GM12865 (cell line): ENCODE measurements around the gene FOXP1.

Experiments
- DNase-seq: peaks from one replicate; pipeline ENCODE4 v3.0.0; 2010; ENCODE audit warnings: low read depth
- H3K4me3 ChIP-seq: 2 replicates; pipeline ENCODE4 v1.5.1; 2011; ENCODE audit warnings: mild to moderate bottlenecking, low read depth, low read length, control low read depth
- TF ChIP-seq, protein P1 (sequence below): IDR thresholded peaks from 2 replicates; pipeline ENCODE4 v1.5.1; 2011; ENCODE audit warnings: low read length, control low read depth, low read depth, inconsistent platforms; ENCODE audit not compliant: insufficient read depth; ENCODE audit errors: missing control alignments

FOXP1 gene

DNA sequence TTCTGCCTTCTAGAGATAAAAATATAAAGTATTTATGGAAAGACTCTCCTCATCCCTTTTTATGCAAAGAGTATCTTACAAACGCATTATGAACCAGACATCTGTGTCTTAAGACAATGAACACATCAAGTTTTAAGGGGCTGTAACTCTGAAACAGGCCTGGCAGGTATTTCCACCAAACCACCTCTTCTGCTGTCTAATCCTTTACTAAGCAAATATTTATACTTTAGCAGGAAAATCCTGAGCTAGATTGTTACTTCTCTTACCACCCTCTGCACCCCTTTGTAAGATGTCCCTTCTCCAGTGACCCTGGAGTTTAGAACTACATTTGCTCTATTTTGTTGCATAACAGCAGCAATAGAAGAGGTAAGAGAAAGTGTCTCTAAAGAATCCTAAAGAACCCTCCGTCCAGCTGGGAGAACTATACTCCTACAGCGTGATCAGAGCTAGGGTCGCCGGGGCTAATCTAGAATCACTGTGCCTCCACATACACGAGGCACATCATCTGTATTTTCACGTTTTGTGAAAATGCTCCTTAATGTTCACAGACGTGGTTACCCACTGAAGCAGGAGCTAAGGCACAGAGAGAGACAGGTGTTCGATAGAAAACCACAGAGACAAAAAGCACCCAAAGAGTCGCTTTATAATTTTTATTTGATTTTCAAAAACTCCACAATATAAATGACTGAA, 129.6 kb downstream of the FOXP1 start:
- no peak for DNase-seq
- TF ChIP-seq, protein P1, sequence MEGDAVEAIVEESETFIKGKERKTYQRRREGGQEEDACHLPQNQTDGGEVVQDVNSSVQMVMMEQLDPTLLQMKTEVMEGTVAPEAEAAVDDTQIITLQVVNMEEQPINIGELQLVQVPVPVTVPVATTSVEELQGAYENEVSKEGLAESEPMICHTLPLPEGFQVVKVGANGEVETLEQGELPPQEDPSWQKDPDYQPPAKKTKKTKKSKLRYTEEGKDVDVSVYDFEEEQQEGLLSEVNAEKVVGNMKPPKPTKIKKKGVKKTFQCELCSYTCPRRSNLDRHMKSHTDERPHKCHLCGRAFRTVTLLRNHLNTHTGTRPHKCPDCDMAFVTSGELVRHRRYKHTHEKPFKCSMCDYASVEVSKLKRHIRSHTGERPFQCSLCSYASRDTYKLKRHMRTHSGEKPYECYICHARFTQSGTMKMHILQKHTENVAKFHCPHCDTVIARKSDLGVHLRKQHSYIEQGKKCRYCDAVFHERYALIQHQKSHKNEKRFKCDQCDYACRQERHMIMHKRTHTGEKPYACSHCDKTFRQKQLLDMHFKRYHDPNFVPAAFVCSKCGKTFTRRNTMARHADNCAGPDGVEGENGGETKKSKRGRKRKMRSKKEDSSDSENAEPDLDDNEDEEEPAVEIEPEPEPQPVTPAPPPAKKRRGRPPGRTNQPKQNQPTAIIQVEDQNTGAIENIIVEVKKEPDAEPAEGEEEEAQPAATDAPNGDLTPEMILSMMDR: no peak
- H3K4me3 ChIP-seq: no peak overlapping the region

DNA sequence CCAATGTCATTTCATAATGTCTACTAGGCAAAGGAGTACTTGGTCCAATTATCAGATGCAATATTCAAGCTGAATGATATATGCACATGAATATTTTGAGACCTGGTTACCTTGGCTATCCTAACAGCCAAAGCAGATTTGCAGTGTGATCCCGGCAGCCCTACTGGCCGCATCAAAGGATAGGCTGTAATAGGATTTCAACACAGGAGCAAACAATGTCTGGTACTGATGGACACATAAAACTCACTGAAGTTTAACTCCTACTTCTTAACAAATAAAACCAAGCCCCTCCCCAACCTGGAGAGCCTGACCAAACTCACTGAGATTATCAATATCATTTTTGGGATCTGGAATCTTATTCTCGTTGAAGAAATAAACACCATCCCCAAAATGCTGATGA, 130.2 kb downstream of the FOXP1 start:
- H3K4me3 ChIP-seq: no peak overlapping the region
- no peak for DNase-seq
- TF ChIP-seq, protein P1: no peak

DNA sequence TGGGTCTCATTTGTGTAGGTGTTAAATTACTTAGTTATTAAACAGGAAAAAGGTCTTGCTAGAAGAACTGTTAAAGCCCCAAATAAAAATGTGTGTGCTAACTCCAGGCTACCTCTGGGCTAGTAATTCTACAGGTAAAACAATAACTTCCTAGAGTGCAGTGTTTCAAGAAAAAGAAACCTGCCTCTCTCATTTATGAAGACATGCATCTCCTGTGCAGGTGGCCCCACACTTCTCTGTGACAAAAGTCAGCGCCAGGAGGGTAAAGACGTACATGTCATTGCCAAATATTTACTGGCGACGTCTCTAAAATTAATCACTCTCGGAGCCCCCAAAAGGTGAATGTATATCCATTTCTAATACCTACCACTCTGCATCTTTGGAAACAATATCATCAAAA, 131.7 kb downstream of the FOXP1 start:
- no peak overlapping the region for H3K4me3 ChIP-seq
- TF ChIP-seq, protein P1: no peak
- DNase-seq: no peak

DNA sequence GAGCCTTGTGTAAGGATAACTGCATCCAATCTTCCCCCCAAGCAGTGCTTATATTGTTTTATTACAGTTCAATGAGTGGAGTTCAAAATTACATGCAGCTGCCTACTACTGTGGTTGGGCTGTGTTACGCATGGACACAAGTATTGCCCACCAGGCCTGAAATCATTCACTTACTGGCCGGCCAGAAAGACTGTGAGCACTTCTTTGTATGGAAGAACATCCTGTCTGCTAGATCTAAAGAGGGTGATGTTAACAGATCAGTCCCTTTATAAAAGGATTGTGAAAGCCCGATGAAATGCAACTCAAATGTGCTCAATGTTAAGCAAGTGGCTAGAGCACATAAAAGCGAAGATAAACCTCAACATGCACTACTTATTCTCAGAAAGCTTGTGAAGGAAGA, 132.5 kb downstream of the FOXP1 start:
- no peak overlapping the region for H3K4me3 ChIP-seq
- no peak for DNase-seq
- TF ChIP-seq, protein P1: no peak

DNA sequence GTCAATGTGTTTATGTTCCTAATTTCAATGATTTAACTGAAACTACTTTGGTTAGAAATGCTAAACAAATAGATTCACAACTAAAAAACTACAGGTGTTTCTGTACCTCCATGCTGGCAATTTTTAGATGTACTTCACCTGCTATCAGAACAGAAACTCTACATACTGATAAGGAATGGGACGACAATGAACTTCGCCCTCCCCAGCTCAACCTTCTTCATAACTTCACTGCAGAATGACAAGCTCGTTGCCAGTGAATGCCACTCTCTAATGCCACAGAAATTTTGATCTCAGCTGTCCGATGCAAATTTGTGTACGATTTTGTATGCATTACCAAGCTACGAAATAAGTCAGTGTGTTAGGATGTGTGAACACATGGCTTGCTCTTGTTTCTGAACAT, 133.4 kb downstream of the FOXP1 start:
- H3K4me3 ChIP-seq: no peak overlapping the region
- TF ChIP-seq, protein P1: no peak
- DNase-seq: no peak

DNA sequence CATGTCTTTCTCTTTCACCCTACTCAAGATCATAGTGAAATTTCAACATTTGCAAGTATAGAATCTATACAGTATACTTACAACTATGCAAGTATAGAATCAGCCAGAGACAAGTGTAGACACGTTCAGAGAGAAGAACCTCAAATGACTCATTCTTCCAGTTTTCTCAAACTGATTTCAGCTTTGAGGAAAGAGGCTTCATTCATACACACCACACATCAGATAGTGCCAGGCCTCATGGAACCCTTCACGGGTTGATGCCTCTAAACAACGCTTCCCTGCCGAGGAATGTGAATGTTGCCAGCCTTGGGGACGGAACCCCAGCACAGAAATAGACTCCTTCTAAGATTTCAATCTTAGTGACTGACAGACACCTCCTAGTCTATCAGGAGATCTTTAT, 135.7 kb downstream of the FOXP1 start:
- no peak for DNase-seq
- no peak overlapping the region for H3K4me3 ChIP-seq
- TF ChIP-seq, protein P1: no peak

DNA sequence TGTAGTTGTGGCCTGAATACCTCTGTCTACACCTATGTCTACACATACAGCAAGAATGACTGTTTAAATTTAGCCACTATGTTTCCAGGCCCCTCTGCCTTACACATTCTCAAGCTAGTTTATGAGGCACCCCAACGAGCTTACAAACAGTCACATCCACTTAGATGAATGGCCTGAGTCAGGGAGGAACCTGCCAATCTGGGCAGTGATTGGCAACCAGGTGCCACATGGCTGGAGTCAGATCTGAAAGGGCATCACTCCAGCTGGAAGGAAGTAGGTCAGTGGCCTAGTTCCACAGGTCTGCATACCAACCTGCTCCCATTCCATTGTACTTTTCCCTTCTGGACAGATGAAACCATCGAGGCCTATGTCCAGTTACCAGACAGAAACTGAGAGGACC, 136.3 kb downstream of the FOXP1 start:
- TF ChIP-seq, protein P1: no peak
- H3K4me3 ChIP-seq: no peak overlapping the region
- no peak for DNase-seq
